ENCODE measurements around the gene FLT4.

FLT4 gene

DNA sequence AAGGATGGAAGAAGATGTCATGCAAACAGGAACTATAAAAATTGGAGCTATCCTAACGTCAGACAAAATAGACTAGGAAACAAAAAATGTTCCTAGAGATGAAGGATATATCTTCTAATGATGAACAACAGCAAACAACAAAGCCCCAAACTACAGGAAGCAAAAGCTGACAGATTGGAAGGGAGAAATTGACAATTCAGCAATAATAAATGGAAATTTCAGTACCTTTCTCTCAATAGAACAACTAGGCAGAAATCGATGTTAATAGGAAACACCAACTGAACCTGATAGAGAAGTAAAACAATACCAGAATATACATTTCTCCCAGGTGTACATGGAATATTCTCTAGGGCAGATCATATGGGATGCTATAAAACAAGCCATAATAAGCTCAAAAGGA, 65.7 kb downstream of the FLT4 start:
- Histone ChIP-seq H3K27ac (no peak overlapping the region), H3K9ac (no peak overlapping the region)
- TF ChIP-seq, protein P1, sequence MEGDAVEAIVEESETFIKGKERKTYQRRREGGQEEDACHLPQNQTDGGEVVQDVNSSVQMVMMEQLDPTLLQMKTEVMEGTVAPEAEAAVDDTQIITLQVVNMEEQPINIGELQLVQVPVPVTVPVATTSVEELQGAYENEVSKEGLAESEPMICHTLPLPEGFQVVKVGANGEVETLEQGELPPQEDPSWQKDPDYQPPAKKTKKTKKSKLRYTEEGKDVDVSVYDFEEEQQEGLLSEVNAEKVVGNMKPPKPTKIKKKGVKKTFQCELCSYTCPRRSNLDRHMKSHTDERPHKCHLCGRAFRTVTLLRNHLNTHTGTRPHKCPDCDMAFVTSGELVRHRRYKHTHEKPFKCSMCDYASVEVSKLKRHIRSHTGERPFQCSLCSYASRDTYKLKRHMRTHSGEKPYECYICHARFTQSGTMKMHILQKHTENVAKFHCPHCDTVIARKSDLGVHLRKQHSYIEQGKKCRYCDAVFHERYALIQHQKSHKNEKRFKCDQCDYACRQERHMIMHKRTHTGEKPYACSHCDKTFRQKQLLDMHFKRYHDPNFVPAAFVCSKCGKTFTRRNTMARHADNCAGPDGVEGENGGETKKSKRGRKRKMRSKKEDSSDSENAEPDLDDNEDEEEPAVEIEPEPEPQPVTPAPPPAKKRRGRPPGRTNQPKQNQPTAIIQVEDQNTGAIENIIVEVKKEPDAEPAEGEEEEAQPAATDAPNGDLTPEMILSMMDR (IDR thresholded peaks at IDR 0.05), result no peak

DNA sequence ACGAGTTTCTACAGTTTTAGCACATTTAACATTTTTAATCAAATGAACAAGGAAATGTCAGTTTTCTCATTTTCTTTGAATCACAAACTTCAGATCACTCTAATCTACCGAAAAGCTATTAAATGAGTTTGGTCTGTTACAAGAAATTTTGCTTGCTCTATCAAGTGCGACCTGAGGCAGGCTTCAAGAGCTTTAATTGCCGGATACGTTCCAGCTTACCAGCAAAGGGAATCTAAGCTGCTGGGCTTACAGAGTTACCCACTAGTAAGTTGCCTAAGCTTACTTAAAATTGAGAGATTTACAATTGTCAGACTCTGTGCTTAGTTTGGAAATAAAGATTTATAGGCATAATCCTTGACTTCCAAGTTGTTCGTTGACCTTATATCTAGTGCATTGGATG, 68.7 kb downstream of the FLT4 start:
- Histone ChIP-seq H3K9me3 (ENCODE audit: control insufficient read depth, low read length) (no peaks in the 10 kb centered on the region), H3K4me3 (ENCODE audit: low read depth, low read length) (no peak overlapping the region), H3K36me3 (ENCODE audit: control insufficient read depth, insufficient read depth, low read length) (no peaks in the 10 kb centered on the region), H3K9ac (no peak overlapping the region), H3K4me1 (no peaks in the 10 kb centered on the region), H2AFZ (no peak overlapping the region), H3K27ac (no peak overlapping the region), H3K4me2 (ENCODE audit: low read length) (no peak overlapping the region), H3K27me3 (ENCODE audit: control insufficient read depth, insufficient read depth, low read length) (no peaks in the 10 kb centered on the region), H3K79me2 (no peaks in the 10 kb centered on the region)
- TF ChIP-seq, protein P1 (IDR thresholded peaks at IDR 0.05), result no peak

More for the DNA sequence above, 65.7 kb downstream of the FLT4 start:
- no peak overlapping the region for H3K4me2 ChIP-seq (ENCODE audit: low read length)
- H3K27me3 ChIP-seq (ENCODE audit: control insufficient read depth, insufficient read depth, low read length), result no peaks in the 10 kb centered on the region
- no peaks in the 10 kb centered on the region for H3K9me3 ChIP-seq (ENCODE audit: control insufficient read depth, low read length)
- no peaks in the 10 kb centered on the region for H3K36me3 ChIP-seq (ENCODE audit: control insufficient read depth, insufficient read depth, low read length)
- H3K79me2 ChIP-seq, result no peaks in the 10 kb centered on the region
- H3K4me1 ChIP-seq, result no peaks in the 10 kb centered on the region
- H2AFZ ChIP-seq, result no peak overlapping the region
- H3K4me3 ChIP-seq (ENCODE audit: low read depth, low read length), result no peak overlapping the region

DNA sequence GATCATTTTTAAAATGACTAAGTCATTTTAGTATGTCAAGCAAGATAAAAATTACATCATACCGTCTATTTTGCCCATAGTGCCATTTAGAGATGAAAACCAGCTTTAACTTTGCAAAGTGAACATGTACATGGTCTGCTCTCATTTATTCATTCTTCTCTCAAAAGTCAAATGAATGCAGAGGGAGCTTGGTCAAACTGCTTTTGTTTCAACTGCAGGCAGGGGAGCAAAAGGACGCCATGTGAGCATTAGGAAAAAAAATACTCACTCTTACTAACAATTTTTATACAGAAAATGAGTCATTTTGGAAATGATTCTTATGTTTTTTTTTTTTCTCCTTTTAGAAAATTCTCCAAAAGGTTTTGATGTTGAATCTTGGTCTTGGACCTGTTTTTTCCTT, 73.8 kb downstream of the FLT4 start:
- Histone ChIP-seq H2AFZ (no peak overlapping the region), H3K9me3 (ENCODE audit: control insufficient read depth, low read length) (no peaks in the 10 kb centered on the region), H3K27me3 (ENCODE audit: control insufficient read depth, insufficient read depth, low read length) (no peaks in the 10 kb centered on the region), H3K9ac (no peak overlapping the region), H3K4me2 (ENCODE audit: low read length) (no peak overlapping the region), H3K4me1 (no peaks in the 10 kb centered on the region), H3K79me2 (no peaks in the 10 kb centered on the region), H3K36me3 (ENCODE audit: control insufficient read depth, insufficient read depth, low read length) (no peaks in the 10 kb centered on the region), H3K27ac (no peak overlapping the region), H3K4me3 (ENCODE audit: low read depth, low read length) (no peak overlapping the region)
- TF ChIP-seq, protein P1 (IDR thresholded peaks at IDR 0.05), result no peak

DNA sequence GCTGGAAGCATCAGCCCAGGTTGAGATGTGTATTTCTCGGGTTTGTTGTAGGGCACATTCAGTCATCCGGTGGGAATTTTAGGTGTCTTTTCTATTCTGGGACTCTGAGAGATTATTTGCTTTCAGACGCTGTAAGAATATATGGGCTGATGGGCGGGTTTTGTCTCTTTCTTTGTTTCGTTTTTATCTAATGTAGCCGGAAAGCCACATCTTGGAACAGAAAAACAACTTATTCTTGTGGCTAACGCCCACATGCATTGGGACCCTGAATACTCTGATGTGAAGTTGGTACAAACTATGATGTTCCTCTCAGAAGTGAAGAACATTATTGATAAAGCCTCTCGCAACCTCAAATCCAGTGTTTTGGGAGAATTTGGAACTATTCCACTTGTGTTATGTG, 80.5 kb downstream of the FLT4 start:
- no peaks in the 10 kb centered on the region for H3K27me3 ChIP-seq (ENCODE audit: control insufficient read depth, insufficient read depth, low read length)
- H3K4me1 ChIP-seq, result no peaks in the 10 kb centered on the region
- H3K4me3 ChIP-seq (ENCODE audit: low read depth, low read length), result no peak overlapping the region
- TF ChIP-seq, protein P1 (IDR thresholded peaks at IDR 0.05), result no peak
- no peak overlapping the region for H2AFZ ChIP-seq
- no peak overlapping the region for H3K27ac ChIP-seq
- H3K36me3 ChIP-seq (ENCODE audit: control insufficient read depth, insufficient read depth, low read length), result no peaks in the 10 kb centered on the region
- no peak overlapping the region for H3K4me2 ChIP-seq (ENCODE audit: low read length)
- no peaks in the 10 kb centered on the region for H3K79me2 ChIP-seq
- H3K9ac ChIP-seq, result no peak overlapping the region
- no peaks in the 10 kb centered on the region for H3K9me3 ChIP-seq (ENCODE audit: control insufficient read depth, low read length)

DNA sequence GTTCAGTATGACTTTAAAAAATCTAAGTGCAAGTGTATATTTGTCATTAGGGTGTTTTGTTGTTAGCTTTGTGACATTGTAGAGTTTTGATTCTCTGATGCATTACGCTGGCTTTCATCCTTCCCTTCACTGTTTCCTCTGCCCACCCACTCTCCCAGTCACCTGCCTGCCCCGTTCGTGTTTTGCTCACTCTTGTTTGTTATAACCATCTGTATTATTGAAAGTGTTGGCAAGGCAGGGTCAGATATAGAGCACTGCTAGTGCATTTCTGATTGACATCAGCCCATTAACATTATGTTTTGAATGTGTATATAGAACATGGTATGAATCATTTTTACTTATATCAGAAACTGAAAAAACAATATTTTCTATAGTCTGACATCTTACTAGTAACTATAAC, 85.4 kb downstream of the FLT4 start:
- Histone ChIP-seq H3K9me3 (ENCODE audit: control insufficient read depth, low read length) (no peaks in the 10 kb centered on the region), H3K27ac (no peak overlapping the region), H3K27me3 (ENCODE audit: control insufficient read depth, insufficient read depth, low read length) (no peaks in the 10 kb centered on the region), H3K4me1 (peaks cover 4% of the 10 kb centered on the region), H2AFZ (no peak overlapping the region), H3K4me3 (ENCODE audit: low read depth, low read length) (no peak overlapping the region), H3K4me2 (ENCODE audit: low read length) (no peak overlapping the region), H3K9ac (no peak overlapping the region), H3K36me3 (ENCODE audit: control insufficient read depth, insufficient read depth, low read length) (no peaks in the 10 kb centered on the region), H3K79me2 (peaks cover 5% of the 10 kb centered on the region)
- TF ChIP-seq, protein P1 (IDR thresholded peaks at IDR 0.05), result no peak

Measured in parathyroid adenoma (tissue), 2 donors.